Measurements from ENCODE around the gene CPSF7.

- TF ChIP-seq CTCF (IDR thresholded peaks at IDR 0.05; ENCODE audit: low read depth, low read length, missing input control) = no peak
- TF ChIP-seq, protein P1, sequence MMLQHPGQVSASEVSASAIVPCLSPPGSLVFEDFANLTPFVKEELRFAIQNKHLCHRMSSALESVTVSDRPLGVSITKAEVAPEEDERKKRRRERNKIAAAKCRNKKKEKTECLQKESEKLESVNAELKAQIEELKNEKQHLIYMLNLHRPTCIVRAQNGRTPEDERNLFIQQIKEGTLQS (IDR thresholded peaks at IDR 0.05) = no peak
- TF ChIP-seq MAX (IDR thresholded peaks at IDR 0.05) = no peak
- TF ChIP-seq, protein P2, sequence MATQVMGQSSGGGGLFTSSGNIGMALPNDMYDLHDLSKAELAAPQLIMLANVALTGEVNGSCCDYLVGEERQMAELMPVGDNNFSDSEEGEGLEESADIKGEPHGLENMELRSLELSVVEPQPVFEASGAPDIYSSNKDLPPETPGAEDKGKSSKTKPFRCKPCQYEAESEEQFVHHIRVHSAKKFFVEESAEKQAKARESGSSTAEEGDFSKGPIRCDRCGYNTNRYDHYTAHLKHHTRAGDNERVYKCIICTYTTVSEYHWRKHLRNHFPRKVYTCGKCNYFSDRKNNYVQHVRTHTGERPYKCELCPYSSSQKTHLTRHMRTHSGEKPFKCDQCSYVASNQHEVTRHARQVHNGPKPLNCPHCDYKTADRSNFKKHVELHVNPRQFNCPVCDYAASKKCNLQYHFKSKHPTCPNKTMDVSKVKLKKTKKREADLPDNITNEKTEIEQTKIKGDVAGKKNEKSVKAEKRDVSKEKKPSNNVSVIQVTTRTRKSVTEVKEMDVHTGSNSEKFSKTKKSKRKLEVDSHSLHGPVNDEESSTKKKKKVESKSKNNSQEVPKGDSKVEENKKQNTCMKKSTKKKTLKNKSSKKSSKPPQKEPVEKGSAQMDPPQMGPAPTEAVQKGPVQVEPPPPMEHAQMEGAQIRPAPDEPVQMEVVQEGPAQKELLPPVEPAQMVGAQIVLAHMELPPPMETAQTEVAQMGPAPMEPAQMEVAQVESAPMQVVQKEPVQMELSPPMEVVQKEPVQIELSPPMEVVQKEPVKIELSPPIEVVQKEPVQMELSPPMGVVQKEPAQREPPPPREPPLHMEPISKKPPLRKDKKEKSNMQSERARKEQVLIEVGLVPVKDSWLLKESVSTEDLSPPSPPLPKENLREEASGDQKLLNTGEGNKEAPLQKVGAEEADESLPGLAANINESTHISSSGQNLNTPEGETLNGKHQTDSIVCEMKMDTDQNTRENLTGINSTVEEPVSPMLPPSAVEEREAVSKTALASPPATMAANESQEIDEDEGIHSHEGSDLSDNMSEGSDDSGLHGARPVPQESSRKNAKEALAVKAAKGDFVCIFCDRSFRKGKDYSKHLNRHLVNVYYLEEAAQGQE (IDR thresholded peaks at IDR 0.05) = no peak
- TF ChIP-seq GABPA (IDR thresholded peaks at IDR 0.05 in 1 of 2, conservative IDR thresholded peaks at IDR 0.05 in 1 of 2) = no peak
- TF ChIP-seq RAD21 (IDR thresholded peaks at IDR 0.05) = no peak
- TF ChIP-seq FOXA2 (IDR thresholded peaks at IDR 0.05) = no peak
These were observed 52.2 kb downstream of the CPSF7 start for GRCh38 chr11:61377461-61378160.

Measured in liver (tissue), 3 donors.